Measurements from ENCODE around the gene UBE2R2.

DNA sequence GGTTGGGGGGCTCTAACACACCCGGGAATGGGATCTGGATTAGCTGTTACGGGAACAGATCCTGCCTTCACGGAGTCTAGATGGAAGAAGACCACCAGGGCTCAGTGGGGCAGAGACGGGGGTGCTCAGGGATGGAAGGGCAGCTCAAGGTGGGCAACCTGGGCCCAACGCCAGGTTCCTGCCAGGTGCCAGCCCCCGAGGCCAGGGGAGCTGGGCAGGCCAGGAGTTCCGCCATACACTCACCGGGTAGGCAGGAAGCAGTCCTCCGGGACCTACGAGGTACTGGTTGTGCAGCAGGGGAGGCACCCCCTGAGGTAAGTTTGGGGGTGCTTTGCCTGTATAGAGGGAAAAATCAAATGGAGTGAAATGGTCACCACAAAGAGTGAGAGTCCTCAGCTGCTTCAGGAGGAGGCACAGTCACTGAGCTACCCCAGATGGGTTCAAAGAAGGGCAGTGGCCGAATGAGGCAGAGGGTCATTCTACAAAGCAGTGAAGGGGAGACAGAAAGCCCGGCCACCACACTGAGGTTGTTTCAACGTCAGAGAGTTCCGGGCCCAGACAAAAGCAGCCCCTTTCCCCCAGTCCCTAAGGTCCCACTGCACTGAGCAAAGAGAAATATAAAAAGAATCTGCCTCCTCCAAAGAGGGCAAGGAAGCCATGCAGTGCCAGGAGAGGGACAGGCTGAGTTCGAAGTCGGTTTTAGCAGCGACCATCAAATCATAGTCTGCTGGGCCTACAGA is 110.0 kb downstream of the UBE2R2 start:
- TF ChIP-seq, protein P1, sequence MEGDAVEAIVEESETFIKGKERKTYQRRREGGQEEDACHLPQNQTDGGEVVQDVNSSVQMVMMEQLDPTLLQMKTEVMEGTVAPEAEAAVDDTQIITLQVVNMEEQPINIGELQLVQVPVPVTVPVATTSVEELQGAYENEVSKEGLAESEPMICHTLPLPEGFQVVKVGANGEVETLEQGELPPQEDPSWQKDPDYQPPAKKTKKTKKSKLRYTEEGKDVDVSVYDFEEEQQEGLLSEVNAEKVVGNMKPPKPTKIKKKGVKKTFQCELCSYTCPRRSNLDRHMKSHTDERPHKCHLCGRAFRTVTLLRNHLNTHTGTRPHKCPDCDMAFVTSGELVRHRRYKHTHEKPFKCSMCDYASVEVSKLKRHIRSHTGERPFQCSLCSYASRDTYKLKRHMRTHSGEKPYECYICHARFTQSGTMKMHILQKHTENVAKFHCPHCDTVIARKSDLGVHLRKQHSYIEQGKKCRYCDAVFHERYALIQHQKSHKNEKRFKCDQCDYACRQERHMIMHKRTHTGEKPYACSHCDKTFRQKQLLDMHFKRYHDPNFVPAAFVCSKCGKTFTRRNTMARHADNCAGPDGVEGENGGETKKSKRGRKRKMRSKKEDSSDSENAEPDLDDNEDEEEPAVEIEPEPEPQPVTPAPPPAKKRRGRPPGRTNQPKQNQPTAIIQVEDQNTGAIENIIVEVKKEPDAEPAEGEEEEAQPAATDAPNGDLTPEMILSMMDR (conservative IDR thresholded peaks at IDR 0.05): no peak
- no peak for TF ChIP-seq ZFX (IDR thresholded peaks at IDR 0.05)

Data from C4-2B (cell line).